ENCODE measurements around the gene HACL1. TPM values are rescaled to one million over a fixed set of nuclear protein-coding genes. Genes with fewer than 3 reads are reported as not detected.

The HACL1 gene
- total RNA-seq, 1 donor from 2014 or later = 48.6 TPM

GRCh38 chr3:15585111-15585845 lies 16.1 kb downstream of the HACL1 start:
- Histone ChIP-seq H3K27me3 (no peaks in the 10 kb centered on the region), H4K20me1 (ENCODE audit: low read depth) (no peaks in the 10 kb centered on the region), H3K79me2 (ENCODE audit: low read depth) (no peaks in the 10 kb centered on the region), H3K27ac (no peak overlapping the region), H3F3A (ENCODE audit: low read depth) (no peaks in the 10 kb centered on the region), H3K9ac (no peak overlapping the region), H3K4me1 (no peaks in the 10 kb centered on the region), H2AFZ (replicated peaks) (no peak overlapping the region), H3K4me2 (no peak overlapping the region), H3K36me3 (peaks cover 17% of the 10 kb centered on the region), H3K4me3 (no peak overlapping the region), H3K9me3 (ENCODE audit: low read depth) (no peaks in the 10 kb centered on the region)
- Mint-ChIP-seq H3K36me3 (peaks cover 2% of the 10 kb centered on the region), H3K4me3 (no peak overlapping the region), H3K27ac (no peak overlapping the region), H3K9me3 (no peaks in the 10 kb centered on the region), H3K27me3 (ENCODE audit: insufficient read depth, low read depth) (no peaks in the 10 kb centered on the region), H3K4me1 (no peaks in the 10 kb centered on the region)
- TF ChIP-seq EZH2 (IDR thresholded peaks at IDR 0.05) (no peak), CTCF (IDR thresholded peaks at IDR 0.05) (no peak), EZH2phosphoT487 (IDR thresholded peaks at IDR 0.05) (no peak)
- no peak for DNase-seq (ENCODE audit: low spot score)

GRCh38 chr3:15581471-15582394 lies 19.6 kb downstream of the HACL1 start:
- Mint-ChIP-seq H3K4me1 (no peaks in the 10 kb centered on the region), H3K27ac (no peak overlapping the region), H3K36me3 (no peaks in the 10 kb centered on the region), H3K27me3 (ENCODE audit: insufficient read depth, low read depth) (no peaks in the 10 kb centered on the region), H3K4me3 (no peak overlapping the region), H3K9me3 (no peaks in the 10 kb centered on the region)
- no peak overlapping the region for H3K9ac ChIP-seq
- TF ChIP-seq EZH2phosphoT487 (IDR thresholded peaks at IDR 0.05) (no peak), CTCF (IDR thresholded peaks at IDR 0.05) (no peak), EZH2 (IDR thresholded peaks at IDR 0.05) (no peak)
- DNase-seq (ENCODE audit: low spot score) = no peak
- H3K4me2 ChIP-seq = no peak overlapping the region
- no peak overlapping the region for H3K27ac ChIP-seq
- H2AFZ ChIP-seq (replicated peaks) = no peak overlapping the region
- H3K9me3 ChIP-seq (ENCODE audit: low read depth) = no peaks in the 10 kb centered on the region
- no peaks in the 10 kb centered on the region for H3F3A ChIP-seq (ENCODE audit: low read depth)
- H3K27me3 ChIP-seq = no peaks in the 10 kb centered on the region
- no peak overlapping the region for H3K4me3 ChIP-seq
- H3K36me3 ChIP-seq = peaks cover 7% of the 10 kb centered on the region
- H3K79me2 ChIP-seq (ENCODE audit: low read depth) = no peaks in the 10 kb centered on the region
- no peaks in the 10 kb centered on the region for H4K20me1 ChIP-seq (ENCODE audit: low read depth)
- H3K4me1 ChIP-seq = no peaks in the 10 kb centered on the region

- Histone ChIP-seq H3K4me2 (no peak overlapping the region), H3K9ac (no peak overlapping the region), H3F3A (ENCODE audit: low read depth) (no peaks in the 10 kb centered on the region), H4K20me1 (ENCODE audit: low read depth) (no peaks in the 10 kb centered on the region), H3K27me3 (no peaks in the 10 kb centered on the region), H3K9me3 (ENCODE audit: low read depth) (no peaks in the 10 kb centered on the region), H2AFZ (replicated peaks) (no peak overlapping the region), H3K4me1 (no peaks in the 10 kb centered on the region), H3K36me3 (peaks cover 4% of the 10 kb centered on the region), H3K4me3 (no peak overlapping the region), H3K79me2 (ENCODE audit: low read depth) (no peaks in the 10 kb centered on the region), H3K27ac (no peak overlapping the region)
- no peak overlapping the region for H3K4me3 Mint-ChIP-seq
- no peaks in the 10 kb centered on the region for H3K36me3 Mint-ChIP-seq
- no peaks in the 10 kb centered on the region for H3K4me1 Mint-ChIP-seq
- no peaks in the 10 kb centered on the region for H3K27me3 Mint-ChIP-seq (ENCODE audit: insufficient read depth, low read depth)
- no peak for TF ChIP-seq CTCF (IDR thresholded peaks at IDR 0.05)
- TF ChIP-seq EZH2phosphoT487 (IDR thresholded peaks at IDR 0.05) = no peak
- TF ChIP-seq EZH2 (IDR thresholded peaks at IDR 0.05) = no peak
- no peak for DNase-seq (ENCODE audit: low spot score)
- no peaks in the 10 kb centered on the region for H3K9me3 Mint-ChIP-seq
- no peak overlapping the region for H3K27ac Mint-ChIP-seq
Measured at GRCh38 chr3:15579051-15579450, 22.3 kb downstream of the HACL1 start.
